CD4-positive, alpha-beta T cell treated with Interleukin-2 at 100 ng/mL for 4 hours (primary cell): ENCODE measurements around the gene FRMD7.
A peak's percentile ranks its signal among the peaks of the same experiment; 100 is the strongest.
"Not testable (repeated sequence)": the region's sequence is repeated elsewhere in the genome, so short reads cannot be mapped to it uniquely, and the experiment has no call there.

Experiments
- DNase-seq: peaks from one replicate; pipeline ENCODE4 v3.0.0-alpha.2; 2020; ENCODE audit warnings: low spot score

The FRMD7 gene

GRCh38 chrX:132093239-132093860 is 34.5 kb downstream of the FRMD7 start:
- no peak for DNase-seq

- DNase-seq = peak; percentile 57
Observed at GRCh38 chrX:132092439-132093065, 35.3 kb downstream of the FRMD7 start.

GRCh38 chrX:132090403-132091159 is 37.2 kb downstream of the FRMD7 start:
- no peak for DNase-seq

- DNase-seq = no peak
Observed at GRCh38 chrX:132088864-132089263, 39.0 kb downstream of the FRMD7 start.

GRCh38 chrX:132086672-132087071 is 41.1 kb downstream of the FRMD7 start:
- DNase-seq = no peak

- no peak for DNase-seq
Observed at GRCh38 chrX:132085786-132086185, 42.0 kb downstream of the FRMD7 start.

- DNase-seq = no peak
Observed at GRCh38 chrX:132077912-132078311, 49.9 kb downstream of the FRMD7 start.

GRCh38 chrX:132077414-132077813 is 50.4 kb downstream of the FRMD7 start:
- no peak for DNase-seq

- DNase-seq = no peak
Observed at GRCh38 chrX:132071254-132071653, 56.6 kb downstream of the FRMD7 start.

GRCh38 chrX:132068405-132068804 is 59.4 kb downstream of the FRMD7 start:
- no peak for DNase-seq

GRCh38 chrX:132063862-132064261 is 64.0 kb downstream of the FRMD7 start:
- no peak for DNase-seq

- no peak for DNase-seq
Observed at GRCh38 chrX:132063334-132063733, 64.5 kb downstream of the FRMD7 start.

- DNase-seq = no peak
Observed at GRCh38 chrX:132059973-132060540, 67.8 kb downstream of the FRMD7 start.

GRCh38 chrX:132058975-132059374 is 68.8 kb downstream of the FRMD7 start:
- no peak for DNase-seq

GRCh38 chrX:132058050-132058449 is 69.8 kb downstream of the FRMD7 start:
- DNase-seq = no peak

GRCh38 chrX:132051778-132052177 is 76.0 kb downstream of the FRMD7 start:
- not testable (repeated sequence) for DNase-seq

- no peak for DNase-seq
Observed at GRCh38 chrX:132046533-132046932, 81.3 kb downstream of the FRMD7 start.

GRCh38 chrX:132045456-132045855 is 82.4 kb downstream of the FRMD7 start:
- DNase-seq = no peak

- no peak for DNase-seq
Observed at GRCh38 chrX:132044953-132045352, 82.9 kb downstream of the FRMD7 start.

- DNase-seq = no peak
Observed at GRCh38 chrX:132043977-132044376, 83.8 kb downstream of the FRMD7 start.

- DNase-seq = no peak
Observed at GRCh38 chrX:132041015-132041414, 86.8 kb downstream of the FRMD7 start.

GRCh38 chrX:132040066-132040465 is 87.8 kb downstream of the FRMD7 start:
- DNase-seq = no peak

- DNase-seq = no peak
Observed at GRCh38 chrX:132037479-132037993, 90.3 kb downstream of the FRMD7 start.
